ENCODE data around the gene GPR78.

- TF ChIP-seq EZH2 (IDR thresholded peaks at IDR 0.05; ENCODE audit: insufficient read depth, poor library complexity, severe bottlenecking) (no peak), EZH2phosphoT487 (IDR thresholded peaks at IDR 0.05; ENCODE audit: insufficient read depth, low read depth) (no peak)
Measured at GRCh38 chr4:8609406-8609805, 29.2 kb downstream of the GPR78 start.
